NCI-H345 (cell line): Measurements from ENCODE around the gene THTPA.

Experiments
- DNase-seq: peaks from one replicate; lab custom pipeline; 2025; lab: John Stamatoyannopoulos, UW

Gene THTPA

GRCh38 chr14:23567186-23568020, 11.3 kb downstream of the THTPA start, which contains the start of gene AP1G2:
TSS of gene AP1G2 (minus strand) at chr14:23567791. CDS start at chr14:23567314, 477 bp downstream.
- DNase-seq, result peak; percentile 91

DNA sequence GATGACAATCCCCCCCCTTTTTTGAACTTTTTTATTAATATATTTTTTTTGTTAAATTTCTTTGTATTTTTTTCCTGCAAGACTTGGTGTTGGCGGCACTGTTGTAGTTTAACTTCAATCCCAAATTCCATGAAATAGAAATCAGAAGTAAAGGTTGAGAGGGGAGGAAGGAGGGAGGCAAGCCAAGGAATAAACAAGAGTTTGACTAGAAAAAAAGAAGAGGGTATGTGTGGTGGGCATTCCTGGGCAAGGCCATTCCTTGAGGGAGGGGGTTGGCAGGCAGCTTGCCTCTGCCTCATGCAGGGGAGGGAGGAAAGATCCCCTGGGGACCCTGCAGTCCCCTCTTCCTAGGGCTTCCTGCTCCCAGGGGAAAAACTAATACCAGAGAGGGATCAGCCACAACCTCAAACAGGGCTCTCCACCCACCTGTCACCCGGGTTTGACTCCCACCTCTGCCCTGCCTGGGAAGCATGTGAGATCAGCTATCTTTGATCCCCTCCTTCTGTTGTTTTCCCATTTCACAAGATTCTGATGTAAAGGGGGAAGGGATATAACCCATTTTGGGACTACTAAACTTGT, 12.0 kb downstream of the THTPA start:
- no peak for DNase-seq

GRCh38 chr14:23568600-23569331, 12.7 kb downstream of the THTPA start:
- peak; percentile 24 for DNase-seq

- DNase-seq, result peak; percentile 26
Measured at GRCh38 chr14:23569443-23570151, 13.5 kb downstream of the THTPA start.

GRCh38 chr14:23570806-23571483, 14.9 kb downstream of the THTPA start:
- no peak for DNase-seq

DNA sequence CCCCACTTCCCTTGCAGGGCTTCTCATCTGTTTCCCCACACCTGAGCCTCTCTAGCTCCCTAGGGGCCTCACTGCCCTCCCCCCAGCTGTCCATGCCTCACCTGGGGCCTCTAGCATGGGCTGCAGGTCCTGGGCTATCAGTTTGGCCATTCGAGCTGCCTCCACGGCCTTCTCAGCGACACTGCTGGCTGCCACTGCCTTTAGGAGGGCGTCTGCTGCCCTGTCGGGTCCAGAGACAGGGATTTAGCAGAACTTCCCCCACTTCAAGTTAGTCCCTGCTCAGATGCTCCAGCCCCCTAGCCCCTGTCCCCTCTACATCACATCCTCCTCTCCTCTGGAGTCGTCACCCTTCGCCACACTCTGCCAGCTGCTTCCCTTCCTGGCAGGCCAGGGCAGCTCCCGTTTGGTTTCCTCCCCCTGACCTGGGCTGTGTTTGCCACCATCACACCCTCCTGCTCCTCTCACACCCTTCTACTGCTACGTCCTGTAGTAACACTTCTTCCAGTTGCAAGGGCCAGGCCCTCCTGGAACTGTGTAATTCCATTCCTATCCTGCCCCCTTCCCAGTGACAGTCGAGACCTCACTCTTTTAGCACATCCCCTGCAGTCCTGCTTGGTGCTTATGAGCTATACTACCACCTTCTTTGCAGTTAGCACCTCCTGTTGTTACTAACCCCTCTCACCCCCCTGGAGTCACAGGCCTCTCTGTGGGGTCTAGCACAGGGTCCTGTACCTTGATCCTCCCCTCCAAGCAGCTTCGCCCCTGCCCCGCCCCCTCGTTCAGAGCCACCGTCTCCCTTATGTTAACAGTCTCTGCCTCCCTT, 15.8 kb downstream of the THTPA start:
- DNase-seq, result no peak

GRCh38 chr14:23572524-23572828, 16.4 kb downstream of the THTPA start:
- DNase-seq, result no peak

DNA sequence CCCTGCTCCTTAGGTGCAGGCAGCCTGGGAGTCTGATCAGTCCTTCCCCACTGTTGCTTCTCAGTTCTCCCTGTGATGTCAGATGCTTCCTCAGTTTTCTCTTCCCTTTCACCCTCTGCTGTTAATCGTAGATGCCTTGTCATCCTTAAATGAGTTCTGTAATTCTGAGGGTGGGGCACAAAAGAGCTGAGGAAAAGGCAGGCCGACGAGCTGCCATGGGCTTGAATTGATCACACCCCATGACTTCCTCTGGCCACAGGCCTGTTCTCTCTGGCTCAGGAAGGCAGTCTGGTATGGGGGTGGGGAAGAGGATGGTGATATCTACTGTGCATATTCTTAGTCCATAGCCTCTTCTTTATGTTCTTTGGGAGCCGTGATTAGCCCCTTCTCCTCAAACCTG, 16.8 kb downstream of the THTPA start:
- DNase-seq, result no peak

DNA sequence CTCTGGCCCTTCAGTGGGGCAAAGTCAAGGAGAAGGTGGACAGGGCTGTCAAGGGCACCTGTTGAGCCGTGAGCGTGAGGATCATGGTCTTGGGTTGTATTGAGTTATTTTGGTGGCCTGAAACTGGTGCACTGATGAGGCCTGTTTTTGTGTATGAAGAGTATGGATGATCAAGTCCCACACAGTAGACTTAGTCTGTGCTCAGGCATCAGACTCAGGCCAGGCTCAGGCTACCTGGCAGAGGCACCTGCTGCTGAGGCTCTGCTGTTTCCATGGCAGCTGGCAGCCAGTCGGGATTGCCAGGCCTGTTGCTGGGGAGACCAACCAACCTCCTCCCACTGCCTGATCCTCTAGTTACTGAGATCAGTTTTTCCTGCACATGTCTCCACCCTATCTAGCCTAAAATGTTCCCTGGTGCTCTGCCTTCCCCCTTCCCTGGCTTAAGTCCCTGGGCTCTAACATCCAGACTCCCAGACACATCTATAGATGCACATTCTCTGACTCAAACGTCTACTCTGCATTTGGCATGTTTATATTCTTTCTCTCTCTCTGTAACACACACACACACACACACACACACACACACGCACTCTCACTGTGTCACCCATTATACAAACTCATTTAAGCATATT, 17.4 kb downstream of the THTPA start:
- DNase-seq, result peak; percentile 56

DNA sequence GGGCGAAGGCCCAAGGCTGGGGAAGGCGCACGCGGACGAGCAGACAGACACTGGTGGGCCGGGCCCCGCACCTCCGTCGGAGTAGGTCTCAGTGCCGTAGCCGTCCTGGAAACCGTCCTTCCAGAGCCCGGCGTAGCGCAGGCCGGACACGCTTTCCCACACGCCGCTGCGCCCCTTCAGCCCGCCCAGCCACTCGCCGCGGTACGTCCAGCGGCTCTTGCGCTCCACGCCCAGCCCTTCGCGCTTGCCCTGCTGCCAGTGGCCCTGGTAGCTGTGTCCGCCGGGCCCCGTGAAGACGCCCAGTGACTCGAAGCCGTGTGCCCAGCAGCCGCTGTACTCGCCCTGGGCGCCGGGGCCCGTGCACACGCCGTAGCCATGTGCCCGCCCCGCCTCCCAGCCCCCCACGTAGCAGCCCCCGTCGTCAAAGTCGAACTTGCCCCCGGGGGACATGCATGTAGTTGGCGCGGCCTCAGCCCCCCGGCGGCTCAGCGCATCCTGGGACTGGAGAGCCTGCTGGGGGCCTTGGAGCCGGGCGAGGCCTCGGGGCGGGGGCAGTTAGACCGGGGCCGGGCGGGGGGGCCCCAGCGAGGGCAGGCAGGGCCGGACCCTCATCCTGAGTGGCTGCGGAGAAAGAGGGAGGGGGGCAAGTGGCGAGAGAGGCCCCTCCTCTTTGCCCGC, 21.1 kb downstream of the THTPA start:
- DNase-seq, result no peak

GRCh38 chr14:23577710-23578392, 21.8 kb downstream of the THTPA start:
- DNase-seq, result no peak

GRCh38 chr14:23578560-23579310, 22.7 kb downstream of the THTPA start, which contains the start of gene JPH4:
TSS of gene JPH4 (minus strand) at chr14:23578790. CDS start at chr14:23577453, 1,337 bp downstream.
- peak; percentile 54 for DNase-seq

DNA sequence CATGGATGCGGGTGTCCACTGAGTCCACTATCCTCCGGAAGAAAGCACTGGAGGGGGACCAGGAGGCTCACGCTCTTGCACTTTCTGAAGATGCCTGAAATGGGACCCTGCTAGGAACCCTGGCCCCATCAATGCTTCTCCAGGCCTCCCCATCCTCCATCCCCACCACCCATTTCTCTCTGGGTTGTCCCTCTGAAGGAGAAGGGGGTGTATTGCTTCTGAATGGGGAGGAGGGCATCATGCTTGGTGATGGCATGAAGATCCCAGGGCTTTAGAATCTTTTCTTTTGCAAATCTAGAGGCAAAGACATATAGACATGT, 23.2 kb downstream of the THTPA start:
- DNase-seq, result no peak

GRCh38 chr14:23579739-23580138, 23.7 kb downstream of the THTPA start:
- no peak for DNase-seq

DNA sequence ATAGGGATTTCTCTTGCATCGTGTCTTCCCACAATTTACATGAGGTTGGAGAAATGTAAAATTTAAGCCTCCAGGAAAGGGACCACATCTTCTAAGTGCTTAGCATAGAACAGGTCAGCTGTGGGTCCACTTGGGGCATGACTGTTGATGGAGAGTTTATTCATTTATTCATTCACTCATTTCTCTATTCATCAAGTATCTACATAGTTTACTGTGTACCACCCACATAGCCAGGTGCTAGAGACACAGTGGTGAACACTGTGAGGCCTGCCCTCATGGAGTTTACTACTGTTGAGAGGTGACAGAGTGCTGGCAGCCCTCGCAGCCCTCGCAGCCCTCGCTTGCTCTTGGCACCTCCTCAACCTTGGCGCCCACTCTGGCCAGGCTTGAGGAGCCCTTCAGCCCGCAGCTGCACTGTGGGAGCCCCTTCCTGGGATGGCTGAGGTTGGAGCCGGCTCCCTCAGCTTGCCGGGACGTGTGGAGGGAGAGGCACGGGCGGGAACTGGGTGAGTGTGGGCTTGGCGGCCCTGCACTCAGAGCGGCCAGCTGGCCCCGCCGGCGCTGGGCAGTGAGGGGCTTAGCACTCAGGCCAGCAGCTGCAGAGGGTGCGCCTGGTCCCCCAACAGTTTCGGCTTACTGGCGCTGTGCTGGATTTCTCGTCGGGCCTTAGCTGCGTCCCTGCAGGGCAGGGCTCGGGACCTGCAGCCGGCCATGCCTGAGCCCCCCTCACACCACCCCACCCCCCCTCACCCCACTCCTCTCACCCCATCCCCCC, 24.3 kb downstream of the THTPA start:
- DNase-seq, result no peak

DNA sequence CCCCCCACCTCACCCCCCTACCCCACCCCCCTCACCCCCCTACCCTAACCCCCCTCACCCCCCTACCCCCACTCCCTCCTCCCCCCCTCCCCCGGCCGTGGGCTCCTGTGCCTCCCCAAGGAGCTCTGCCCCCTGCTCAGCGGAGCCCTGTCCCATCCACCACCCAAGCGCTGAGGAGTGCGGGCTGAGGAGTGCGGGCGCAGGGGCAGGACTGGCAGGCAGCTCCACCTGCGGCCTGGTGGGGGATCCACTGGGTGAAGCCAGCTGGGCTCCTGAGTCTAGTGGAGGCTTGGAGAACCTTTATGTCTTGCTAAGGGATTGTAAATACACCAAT, 24.8 kb downstream of the THTPA start:
- DNase-seq, result no peak

DNA sequence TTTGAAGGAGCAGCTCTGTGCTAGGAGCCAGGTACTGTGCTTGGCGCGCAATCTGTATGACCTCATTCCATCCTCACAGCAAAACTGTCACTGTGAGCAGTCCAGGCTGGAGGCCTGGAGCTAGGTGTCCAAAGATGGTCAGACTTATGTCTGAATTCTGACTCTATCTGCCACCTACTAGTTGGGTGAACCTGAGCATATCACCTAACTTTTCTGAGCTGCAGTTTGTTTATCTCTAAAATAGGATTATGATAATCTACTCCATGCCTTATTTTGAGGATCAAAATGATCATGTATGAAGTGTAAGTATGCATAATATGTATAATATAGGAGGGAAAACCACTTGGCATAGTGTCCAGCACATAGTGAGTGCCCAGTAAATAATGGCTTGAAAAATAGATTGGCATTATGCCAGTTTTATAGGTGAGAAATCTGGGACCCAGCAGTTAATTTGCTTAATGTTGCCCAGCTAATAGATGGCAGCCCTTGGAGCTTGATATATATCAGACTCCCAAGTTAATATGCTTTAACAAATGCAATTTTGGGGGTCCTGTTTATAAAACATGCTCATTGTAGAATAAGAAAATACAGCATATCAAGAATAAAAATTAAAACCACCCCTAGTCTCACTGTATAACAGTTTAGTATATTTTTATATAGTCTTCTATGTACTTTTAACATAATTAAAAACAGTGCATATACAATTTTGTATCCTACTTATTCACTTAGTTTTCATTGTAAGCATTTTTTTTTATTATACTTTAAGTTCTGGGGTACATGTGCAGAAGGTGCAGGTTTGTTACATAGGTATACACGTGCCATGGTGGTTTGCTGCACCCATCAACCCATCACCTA, 27.1 kb downstream of the THTPA start:
- DNase-seq, result no peak
